Nucleus accumbens (tissue), 56 donors: ENCODE measurements around the gene HAUS8.
"Not testable (repeated sequence)": the region's sequence is repeated elsewhere in the genome, so short reads cannot be mapped to it uniquely, and the experiment has no call there.

Experiments used
- DNase-seq, 56 donors: peaks; one replicate each; lab custom pipeline; 2025; lab: John Stamatoyannopoulos, UW

HAUS8 gene, protein sequence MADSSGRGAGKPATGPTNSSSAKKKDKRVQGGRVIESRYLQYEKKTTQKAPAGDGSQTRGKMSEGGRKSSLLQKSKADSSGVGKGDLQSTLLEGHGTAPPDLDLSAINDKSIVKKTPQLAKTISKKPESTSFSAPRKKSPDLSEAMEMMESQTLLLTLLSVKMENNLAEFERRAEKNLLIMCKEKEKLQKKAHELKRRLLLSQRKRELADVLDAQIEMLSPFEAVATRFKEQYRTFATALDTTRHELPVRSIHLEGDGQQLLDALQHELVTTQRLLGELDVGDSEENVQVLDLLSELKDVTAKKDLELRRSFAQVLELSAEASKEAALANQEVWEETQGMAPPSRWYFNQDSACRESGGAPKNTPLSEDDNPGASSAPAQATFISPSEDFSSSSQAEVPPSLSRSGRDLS

DNA sequence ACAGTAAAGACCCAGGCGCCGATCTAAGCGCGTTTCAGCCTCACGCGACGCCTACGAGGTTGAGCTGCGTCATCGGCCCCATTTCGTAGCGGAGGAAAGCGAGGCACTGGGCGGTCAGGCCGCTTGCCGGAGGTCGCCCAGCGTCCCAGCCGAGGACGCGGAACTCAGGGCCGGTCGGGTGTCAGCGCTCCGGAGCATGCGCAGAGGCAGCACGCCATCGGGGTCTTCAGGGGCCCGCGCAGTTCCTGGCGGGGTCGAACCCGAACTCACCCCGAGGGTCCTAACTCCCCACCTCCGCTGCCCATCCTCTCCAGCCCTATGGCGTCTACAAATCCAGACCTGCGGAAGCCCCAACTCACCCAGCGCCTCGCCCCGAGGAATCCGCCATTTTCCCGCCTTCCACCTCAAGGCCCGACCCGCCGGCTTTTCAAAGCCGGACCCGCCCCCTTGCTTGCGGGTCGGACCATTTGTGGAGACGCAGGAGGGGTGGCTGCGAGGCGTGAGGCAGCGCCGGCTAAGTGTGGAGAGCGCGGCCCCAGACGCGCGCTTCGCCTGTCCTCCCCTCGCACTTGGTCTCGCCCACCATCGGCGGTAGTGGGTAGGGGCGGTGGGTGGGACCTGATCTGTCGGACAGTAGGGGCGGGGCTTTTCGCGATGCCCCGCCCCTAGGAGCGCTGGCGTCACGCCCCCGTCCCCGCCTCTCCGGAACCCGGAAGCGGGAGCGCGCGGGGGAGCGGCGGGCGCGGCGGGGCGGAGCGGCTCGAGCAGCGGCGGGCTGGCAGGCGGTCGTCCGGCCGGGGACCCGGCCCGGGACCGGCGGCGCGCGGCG is at the start of gene HAUS8, which contains the start of gene MYO9B:
HAUS8 (minus strand) TSS at position 418 of the 829 bp plus-strand sequence; CDS start at position 388, 30 bp downstream.
MYO9B (plus strand) TSS at position 743 of the 829 bp plus-strand sequence. CDS start 25,941 bp downstream, outside the sequence.
- DNase-seq = peak; percentile 86 to 100 (median 98)

DNA sequence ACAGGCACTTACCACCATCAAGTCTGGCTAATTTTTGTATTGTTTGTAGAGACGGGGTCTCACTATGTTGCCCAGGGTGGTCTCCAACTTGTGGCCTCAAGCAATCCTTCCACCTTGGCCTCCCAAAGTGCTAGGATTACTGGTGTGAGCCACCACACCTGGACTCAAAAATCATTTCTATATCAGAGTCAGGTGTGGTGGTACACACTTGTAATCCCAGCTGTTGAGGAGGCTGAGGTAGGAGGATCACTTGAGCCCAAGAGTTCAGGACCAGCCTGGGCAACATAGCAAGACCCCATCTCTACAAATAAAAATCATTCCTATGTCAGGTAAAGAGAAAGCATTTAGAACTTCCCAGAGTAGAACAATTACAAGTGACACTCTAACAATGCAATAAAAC is 48.8 kb upstream of the HAUS8 start:
- DNase-seq = no peak

DNA sequence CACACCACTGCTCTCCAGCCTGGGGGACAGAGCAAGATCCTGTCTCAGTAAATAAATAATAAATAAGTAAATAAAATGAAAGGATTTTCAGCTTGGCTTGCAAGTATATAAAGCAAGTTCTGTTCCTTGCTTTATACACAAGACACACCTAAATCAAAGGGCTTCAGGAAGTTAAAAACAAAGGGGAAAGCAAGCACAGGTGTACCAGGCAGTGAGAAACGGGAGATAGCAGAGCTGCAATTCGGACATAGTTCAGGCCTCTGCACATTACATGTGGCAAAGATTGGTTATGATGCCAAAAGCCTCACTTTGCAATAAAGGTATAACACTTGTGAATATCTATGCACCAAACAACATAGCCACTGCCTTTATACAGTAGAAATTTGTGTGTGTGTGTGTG is 47.8 kb upstream of the HAUS8 start:
- no peak for DNase-seq

DNA sequence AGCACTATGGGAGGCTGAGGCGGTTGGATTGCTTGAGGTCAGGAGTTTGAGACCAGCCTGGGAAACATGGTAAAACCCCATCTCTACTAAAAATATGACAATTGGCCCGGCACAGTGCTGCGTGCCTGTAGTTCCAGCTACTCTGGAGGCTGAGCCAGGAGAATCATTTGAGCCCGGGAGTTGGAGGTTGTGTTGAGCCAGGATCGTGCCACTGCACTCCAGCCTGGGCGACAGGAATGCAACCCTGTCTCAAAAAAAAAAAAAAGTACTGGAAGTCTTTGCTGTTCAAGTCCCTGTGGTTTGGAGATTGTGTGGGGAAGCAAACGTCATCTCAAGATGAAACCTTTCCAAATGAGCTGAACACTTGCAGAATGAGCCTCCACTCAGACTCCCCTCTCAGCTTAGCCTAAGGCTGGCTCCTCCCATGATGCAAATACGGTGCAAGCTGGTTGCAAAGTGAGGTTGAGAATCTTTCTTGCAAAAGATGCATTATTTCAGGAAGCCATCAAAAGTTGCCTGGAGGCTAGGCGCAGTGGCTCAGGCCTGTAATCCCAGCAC is 46.6 kb upstream of the HAUS8 start:
- DNase-seq = no peak

DNA sequence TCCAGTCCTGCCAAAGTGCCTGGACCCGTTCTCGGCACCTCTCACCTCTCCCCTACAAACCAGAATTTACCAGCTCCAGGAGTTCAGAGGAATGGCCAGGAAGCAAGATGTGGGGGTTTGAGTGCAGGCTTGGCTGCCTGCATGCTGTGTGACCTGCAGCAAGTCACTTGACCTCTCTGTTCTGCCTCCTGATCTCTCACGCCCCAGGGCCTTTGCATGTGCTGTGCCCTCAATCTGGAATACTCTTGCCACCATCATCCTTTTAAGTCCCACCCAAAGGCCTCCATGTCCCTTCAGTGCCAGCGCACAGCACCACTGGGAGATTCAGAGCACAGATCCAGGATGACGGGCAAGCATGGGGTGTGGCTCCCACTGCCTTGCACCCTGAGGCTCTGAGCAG is 43.7 kb upstream of the HAUS8 start:
- DNase-seq = no peak

DNA sequence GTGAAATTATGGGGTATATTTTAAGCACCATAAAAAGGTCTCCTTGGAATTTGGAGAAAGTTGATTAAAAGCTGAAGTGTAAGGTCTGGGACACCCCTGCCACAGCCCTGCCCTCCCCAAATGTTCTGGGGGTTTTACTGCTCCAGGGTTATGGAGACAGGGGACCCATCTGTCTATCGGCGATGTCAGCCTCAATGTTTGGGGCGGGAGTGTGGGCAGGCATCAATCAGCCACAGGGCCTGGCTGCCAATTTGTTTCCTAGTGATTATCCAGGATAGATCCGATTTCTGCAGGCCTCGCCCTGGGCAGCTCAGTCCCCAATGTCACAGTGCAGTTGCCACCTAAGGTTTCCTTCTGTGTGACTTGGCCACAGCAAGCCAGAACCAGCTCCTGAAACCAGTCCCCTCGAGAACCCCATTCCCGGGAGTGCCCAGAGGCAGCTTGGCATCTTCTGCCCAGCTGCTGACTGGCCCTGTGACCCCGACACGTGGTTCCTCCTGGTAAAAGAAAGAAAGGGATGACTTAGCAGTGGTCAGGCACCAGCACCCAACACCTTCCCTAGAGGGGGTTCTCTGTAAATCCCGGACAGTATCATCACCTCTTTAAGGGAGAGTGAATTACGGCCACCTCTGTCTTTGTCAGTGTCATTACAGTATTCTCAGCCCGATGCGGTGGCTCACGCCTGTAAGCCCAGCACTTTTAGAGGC is 41.9 kb upstream of the HAUS8 start:
- DNase-seq = peak in 15 of 56 donors; percentile 2 to 49 (median 12)

DNA sequence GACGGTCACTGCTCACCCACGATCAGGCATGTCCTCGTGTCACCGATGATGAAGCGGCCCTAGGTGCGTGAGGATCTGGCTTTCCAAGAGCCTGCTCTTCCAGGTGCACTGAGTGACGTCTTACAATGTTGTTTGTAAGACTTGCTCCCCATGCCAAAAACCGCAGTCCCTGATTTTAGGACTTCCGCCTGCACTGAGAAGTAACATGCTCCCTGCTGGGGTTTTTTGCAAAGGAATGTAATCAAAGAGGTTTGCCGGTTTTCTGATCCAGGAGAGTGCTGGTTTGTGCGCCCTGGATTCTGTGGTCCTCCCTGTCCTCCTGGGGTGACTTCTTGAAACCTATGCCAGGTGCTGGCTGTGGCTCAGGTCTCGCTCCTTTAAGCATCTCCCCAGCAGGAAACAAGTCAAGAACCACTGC is 39.2 kb upstream of the HAUS8 start:
- DNase-seq = no peak

DNA sequence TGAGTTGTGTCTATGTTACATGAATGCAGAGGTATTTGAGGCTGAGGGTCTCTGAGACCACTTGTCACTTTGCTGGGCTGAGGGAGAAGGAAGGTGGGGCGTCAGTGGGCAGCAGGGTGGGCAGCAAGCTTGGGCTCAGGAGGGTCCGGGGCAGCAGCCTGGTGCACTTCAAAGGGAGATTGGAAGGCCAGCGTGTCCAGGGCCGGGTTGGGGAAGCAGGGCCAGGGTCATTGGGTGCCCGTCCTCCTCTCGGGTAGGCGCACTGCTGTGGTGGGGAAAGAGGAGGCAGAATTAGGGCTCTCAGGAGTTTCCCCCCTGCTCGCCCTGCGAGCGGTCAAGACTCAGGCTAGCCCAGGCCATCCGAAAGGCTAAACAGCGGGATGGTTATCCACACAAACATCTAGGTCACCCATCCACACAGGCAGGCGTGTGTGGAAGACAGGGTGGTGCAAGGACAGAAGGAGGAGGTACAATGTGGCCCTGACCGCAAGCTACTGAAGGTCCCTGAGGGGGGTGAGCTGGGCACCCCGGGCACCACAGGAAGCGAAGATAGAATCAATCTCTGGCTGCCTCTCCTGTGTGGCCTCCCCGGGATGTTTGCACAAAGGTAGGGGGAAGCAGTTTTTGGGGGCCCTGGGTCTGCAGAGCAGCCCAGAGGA is 38.0 kb upstream of the HAUS8 start:
- peak in 1 of 56 donors; percentile 6 for DNase-seq

DNA sequence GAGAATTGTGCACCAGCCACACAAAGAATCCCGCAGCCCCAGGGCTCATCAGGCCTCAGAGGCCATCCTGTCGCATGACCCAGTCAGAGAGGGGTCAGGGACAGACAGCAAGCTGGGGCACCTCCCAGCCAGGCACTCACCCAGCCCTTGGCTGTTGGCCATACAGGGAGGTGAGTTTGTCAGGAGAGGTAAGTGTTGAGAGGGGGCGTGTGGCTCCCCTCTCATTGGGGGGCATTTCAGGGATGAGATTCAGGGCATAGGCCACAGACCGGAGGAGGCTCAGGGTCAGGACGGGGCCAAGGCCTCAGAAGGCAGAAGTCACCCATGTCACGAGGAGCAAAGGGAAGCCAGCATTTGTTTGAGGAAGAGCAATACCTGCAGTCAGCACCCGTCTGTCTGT is 37.4 kb upstream of the HAUS8 start:
- peak in 3 of 56 donors; percentile 2 to 26 (median 4) for DNase-seq

DNA sequence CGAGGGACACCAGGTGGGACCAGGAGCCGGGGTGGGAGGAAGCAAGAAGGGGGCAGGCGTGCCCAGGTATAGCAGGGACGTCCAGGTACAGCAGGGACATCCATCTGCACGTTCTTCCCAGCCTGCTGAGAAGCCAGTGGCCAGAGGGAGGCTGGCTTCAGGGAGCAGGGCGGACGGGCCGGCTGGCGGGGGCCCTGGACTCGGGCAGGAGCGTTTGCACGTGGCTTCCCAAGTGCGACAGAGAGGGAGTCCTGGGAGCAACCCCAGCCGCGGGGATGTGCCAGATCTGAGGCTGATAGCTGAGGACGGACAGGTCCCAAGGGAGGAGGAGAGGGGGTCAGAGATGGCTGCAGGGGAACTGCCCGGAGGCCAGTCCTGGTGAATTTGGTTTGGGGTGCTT is 37.0 kb upstream of the HAUS8 start:
- no peak for DNase-seq

DNA sequence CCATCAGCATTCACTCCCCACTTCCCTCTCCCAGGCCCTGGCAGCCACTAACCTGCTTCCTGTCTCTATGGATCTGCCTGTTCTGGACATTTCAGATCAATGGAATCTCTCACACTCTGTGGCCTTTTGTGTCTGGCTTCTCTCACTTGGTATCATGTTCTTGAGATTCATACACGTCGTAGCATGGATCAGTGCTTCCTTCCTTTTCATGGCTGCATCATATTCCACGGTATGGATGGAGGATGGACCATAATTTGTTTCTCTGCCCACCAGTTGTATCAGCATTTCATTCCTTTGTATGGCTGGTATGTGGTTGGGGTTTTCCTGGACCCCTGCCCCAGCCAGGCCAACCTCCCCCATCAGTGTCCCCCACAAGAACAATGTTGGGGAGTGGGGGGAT is 36.5 kb upstream of the HAUS8 start:
- DNase-seq = no peak

DNA sequence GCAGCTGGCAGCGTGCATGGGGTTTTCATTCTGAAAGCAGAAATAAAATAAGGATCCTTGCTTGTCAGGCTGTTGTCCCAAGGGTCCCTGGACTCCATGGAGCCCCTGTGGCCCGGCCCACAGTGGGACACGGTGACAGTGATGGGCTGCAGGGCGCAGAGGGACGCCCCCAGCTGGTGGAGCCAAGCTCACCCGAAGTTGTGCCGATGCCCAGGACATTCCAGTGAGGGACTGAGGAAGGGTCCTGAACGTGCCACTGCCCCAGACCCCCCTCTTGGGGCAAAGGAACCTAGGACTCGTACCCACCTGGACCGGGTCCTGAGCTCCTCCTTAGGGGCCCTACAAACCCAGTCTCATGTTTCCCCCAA is 35.3 kb upstream of the HAUS8 start:
- DNase-seq = no peak

DNA sequence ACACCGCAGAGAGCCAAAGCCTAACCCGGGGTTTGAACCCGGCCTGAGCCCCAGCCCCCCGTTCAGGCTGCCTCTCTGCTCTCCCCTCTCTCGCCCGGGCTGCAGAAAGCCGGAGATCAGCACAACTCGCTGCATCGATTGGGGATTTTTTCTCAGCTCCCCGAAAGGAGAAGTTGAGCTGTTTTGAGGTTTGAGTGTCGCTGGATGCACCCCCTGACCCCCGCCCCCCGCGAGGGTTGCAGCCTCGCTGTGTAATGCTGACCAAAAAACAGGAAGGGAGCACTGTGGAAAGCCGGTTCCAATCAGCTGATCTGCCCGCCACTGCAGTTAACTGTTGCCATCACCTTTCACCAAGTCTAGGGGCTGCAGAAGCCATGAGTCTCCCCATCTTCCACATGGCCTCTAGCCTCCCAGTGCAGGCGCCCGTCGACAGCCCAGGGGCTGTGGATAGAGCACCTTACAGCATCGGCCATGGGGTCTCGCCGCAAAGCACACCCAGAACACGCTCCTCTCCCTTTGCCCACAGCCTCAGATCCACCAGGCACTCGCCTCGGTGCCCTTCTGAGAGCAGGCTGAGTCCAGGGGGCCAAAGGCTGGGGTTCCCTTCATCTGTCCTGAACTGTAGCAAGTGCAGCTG is 34.8 kb upstream of the HAUS8 start:
- DNase-seq = peak in 20 of 56 donors; percentile 5 to 56 (median 26)

DNA sequence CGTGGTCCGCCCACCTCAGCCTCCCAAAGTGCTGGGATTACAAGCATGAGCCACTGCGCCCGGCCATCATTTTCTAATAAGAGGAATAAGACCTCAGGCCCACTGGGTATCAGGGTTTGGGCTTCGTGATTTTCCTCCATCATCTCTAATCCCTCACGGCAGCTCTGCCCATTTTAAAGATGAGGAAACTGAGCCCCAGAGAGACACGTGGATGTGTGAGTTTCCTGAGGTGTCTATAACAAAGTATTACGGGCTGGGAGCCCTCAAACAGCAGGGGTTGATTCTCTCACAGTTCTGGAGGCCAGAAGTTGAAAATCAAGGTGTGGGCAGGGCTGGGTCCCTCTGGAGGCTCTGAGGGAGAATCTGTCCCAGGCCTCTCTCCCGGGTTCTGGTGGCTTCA is 34.0 kb upstream of the HAUS8 start:
- DNase-seq = no peak

DNA sequence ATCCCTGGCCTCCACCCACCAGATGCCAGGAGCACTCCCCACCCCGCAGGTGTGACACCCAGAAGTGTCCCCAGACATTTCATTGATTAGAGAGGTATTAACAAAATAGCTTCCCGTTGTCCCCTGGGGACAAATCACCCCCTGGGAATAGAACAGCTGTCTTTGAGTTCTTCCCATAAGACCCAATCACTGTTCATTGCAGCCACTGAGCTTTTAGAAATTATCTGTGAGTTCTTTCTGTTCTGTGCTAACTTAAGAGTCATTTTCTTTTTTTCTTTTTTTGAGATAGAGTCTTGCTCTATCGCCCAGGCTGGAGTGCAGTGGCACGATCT is 33.2 kb upstream of the HAUS8 start:
- DNase-seq = no peak

DNA sequence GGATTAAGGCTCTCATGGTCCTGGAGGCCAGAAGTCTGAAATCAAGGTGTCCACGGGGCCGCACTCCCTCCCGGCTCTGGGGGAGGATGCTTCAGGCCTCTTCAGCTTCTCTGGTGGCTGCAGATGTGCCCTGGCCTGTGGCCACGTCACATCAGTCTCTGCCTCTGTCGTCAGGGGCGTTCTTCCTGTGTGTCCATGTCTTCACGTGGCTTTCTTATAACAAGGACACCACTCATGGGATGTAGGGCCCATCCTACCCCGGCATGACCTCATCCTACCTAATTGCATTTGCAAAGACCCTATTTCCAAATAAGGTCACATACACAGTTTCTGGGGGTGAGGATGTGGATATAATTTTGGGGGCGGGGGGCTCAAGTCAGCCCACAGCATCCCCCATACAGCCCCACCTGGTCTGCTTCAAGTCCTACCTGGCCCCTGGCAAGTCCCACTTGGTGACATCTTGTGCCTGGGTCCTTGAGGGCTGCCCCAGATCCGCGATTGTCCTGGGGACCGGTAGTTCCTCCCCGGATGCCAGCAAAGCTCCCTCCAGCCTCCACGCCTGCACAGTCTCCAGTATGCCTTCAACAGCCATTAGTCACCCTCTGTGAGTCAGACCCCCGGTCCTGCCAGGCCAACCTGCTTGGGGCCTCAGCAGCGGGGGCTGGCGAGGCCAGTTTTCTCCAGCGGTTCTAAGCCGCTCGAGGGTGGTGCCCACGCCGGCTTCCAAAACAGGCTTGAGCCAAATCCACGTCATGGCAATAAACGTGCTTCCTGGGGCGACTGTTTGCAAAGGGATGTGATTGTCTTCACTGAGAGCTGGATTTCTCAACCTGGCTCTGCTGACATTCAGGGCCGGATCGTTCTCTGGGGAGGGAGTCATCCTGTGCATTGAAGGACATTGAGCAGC is 32.5 kb upstream of the HAUS8 start:
- peak in 13 of 56 donors; percentile 5 to 85 (median 35) for DNase-seq

DNA sequence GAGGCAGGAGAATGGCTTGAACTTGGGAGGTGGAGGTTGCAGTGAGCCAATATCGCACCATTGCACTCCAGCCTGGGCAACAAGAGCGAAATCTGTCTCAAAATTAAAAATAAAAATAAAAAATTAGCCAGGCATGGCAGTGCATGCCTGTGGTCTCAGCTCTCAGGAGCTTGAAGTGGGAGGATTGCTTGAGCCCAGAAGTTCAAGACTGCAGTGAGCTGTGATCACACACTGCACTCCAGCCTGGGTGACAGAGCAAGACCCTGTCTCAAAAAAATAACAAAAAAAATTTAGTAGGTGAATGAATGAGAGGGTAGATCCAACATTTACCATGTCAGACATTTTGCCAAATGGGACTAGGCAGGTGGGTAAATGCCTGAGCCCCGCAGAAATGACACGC is 31.7 kb upstream of the HAUS8 start:
- DNase-seq = not testable (repeated sequence)

DNA sequence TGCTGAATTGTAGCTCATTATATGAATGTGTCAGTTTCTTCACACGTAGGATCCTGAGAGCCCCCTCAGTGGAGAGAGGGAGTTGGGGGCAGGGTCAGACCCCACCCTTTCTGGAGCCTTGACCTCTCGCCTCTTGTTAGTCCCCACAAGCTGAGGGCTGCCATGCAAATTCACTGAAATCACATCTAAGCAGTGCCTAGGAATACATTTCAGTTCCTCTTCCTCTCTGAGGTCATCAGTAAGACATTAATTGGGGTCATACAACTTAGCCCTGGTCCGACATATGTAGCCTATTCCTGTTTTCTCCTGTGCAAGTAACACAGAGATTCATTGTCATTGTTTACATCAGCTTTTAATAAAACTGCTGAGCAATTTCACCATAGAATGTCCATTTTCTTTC is 30.3 kb upstream of the HAUS8 start:
- no peak for DNase-seq

DNA sequence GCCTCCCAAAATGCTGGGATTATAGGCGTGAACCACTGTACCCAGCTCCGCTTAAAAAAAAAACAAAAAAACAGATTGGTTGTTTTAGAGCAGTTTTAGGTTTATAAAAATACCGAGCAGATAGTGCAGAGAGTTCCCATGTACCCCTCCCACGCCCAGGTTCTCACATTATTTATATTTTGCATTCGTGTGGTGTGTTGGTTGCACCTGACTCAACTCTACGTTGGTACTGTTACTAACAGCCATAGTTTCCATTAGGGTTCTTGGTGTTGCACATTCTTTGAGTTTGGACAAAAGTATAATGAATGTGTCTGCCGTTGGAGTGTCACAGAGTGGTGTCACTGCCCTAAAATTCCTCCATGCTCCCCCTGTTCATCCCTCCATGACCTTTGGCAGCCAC is 29.4 kb upstream of the HAUS8 start:
- no peak for DNase-seq
